ENCODE measurements around the gene GFRA3.

Gene GFRA3

DNA sequence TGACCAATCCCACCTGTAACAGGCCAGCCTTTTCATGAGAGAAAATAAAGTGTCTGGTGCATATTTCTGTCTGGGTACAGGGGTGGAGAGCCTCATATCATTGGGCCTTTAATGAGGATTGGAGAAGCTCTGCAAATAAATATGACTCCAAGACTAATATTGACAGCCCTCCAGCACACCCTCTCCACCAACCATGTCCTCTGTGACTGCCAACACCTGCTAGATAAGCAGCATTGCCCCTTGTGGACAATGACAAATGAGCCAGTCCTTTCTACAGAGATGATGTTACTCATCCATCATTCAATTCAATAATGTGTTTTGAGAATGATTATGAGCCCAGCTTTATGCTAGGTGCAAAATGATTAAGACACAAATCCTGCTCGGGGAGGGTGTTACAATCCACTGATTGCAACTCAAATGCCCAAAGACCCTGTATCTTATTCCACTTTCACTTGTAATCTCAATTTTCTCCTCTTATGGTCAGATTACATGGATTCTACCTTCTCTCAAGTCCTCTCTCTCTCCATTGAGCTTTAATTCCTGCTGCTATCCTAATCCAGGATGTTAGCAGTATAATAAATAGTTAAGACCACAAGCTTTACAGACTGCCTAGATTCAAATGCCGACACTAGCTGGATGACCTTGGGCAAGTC, 2.1 kb upstream of the GFRA3 start:
- WGBS (ENCODE audit: insufficient coverage, insufficient read length), result no CpG with 5 or more reads among the region's 2 CpGs
- Histone ChIP-seq H3K4me3 (ENCODE audit: low read length) (no peak overlapping the region), H3K4me1 (ENCODE audit: control insufficient read depth, insufficient read depth, low read length) (no peaks in the 10 kb centered on the region), H3K27ac (ENCODE audit: low read length) (no peak overlapping the region), H3K27me3 (ENCODE audit: control insufficient read depth, insufficient read depth, low read length) (peaks cover 12% of the 10 kb centered on the region), H3K9me3 (ENCODE audit: control insufficient read depth, insufficient read depth, low read length) (no peaks in the 10 kb centered on the region), H3K36me3 (ENCODE audit: control insufficient read depth, insufficient read depth, low read length) (no peaks in the 10 kb centered on the region)
- no peak for DNase-seq (ENCODE audit: low read depth, low spot score)

DNA sequence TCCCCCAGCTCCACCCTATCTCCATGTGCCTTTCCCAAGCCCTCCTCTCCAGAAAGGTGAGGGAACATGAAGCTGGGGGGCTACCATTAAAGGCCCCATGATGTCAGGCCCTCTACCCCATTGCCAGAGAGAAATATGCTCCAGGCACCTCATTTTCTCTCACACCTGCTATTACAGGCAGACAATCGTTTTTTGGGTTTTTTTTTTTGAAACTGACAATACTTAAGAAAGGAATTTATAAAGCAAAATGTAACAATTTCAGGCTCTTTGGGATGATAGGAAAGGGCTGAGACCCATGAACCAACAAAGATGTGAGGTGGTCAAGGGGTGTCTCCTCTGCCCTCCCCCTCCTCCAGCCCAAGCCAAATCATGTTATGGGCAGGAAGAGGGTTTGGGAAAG, 1.5 kb upstream of the GFRA3 start:
- H3K9me3 ChIP-seq (ENCODE audit: control insufficient read depth, insufficient read depth, low read length), result no peaks in the 10 kb centered on the region
- no peak overlapping the region for H3K4me3 ChIP-seq (ENCODE audit: low read length)
- peaks cover 12% of the 10 kb centered on the region for H3K27me3 ChIP-seq (ENCODE audit: control insufficient read depth, insufficient read depth, low read length)
- no peaks in the 10 kb centered on the region for H3K4me1 ChIP-seq (ENCODE audit: control insufficient read depth, insufficient read depth, low read length)
- DNase-seq (ENCODE audit: low read depth, low spot score), result no peak
- no peak overlapping the region for H3K27ac ChIP-seq (ENCODE audit: low read length)
- no peaks in the 10 kb centered on the region for H3K36me3 ChIP-seq (ENCODE audit: control insufficient read depth, insufficient read depth, low read length)
- no CpG with 5 or more reads among the region's 1 CpG for WGBS (ENCODE audit: insufficient coverage, insufficient read length)

DNA sequence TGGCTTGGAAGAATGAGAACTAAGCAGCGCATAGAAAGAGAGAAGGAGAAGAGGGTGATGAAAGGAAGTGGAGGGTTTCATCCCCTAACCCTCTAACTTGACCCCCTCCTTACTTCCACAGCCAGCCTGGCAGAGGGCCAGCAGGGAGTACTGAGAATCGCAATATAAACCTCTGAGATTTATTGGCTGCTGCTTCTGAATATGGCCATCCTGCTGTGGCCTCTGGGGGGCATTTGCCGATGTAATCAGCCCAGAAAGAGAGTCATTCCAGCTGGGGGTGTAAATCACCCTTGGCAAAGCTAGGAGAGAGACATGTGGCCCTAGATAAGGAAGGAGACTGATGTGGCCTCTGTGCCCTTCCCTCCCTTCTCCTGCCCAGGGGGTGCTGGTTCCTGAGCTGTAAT, 960 bp upstream of the GFRA3 start:
- peaks cover 12% of the 10 kb centered on the region for H3K27me3 ChIP-seq (ENCODE audit: control insufficient read depth, insufficient read depth, low read length)
- H3K9me3 ChIP-seq (ENCODE audit: control insufficient read depth, insufficient read depth, low read length), result no peaks in the 10 kb centered on the region
- H3K4me1 ChIP-seq (ENCODE audit: control insufficient read depth, insufficient read depth, low read length), result no peaks in the 10 kb centered on the region
- WGBS (ENCODE audit: insufficient coverage, insufficient read length), result no CpG with 5 or more reads among the region's 3 CpGs
- no peak overlapping the region for H3K27ac ChIP-seq (ENCODE audit: low read length)
- no peak for DNase-seq (ENCODE audit: low read depth, low spot score)
- H3K36me3 ChIP-seq (ENCODE audit: control insufficient read depth, insufficient read depth, low read length), result no peaks in the 10 kb centered on the region
- H3K4me3 ChIP-seq (ENCODE audit: low read length), result no peak overlapping the region

DNA sequence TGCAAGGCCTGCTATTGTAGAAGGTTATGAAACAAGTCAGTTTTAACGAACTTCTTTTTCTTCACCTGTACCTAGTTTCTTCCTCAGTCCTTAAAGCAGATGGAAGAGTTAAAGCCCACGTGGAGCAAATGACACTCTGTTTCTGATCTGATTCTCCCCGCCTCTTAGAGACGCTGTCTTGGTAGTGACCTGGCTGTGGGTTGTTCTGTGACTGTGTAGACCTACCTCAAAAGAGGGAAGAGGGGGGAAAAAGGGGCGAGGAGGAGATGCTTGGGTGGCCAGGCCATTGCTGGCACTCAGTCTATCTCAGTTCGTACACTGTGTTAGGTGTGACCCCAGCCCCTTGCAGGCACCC, 610 bp downstream of the GFRA3 start:
- DNase-seq (ENCODE audit: low read depth, low spot score), result no peak

DNA sequence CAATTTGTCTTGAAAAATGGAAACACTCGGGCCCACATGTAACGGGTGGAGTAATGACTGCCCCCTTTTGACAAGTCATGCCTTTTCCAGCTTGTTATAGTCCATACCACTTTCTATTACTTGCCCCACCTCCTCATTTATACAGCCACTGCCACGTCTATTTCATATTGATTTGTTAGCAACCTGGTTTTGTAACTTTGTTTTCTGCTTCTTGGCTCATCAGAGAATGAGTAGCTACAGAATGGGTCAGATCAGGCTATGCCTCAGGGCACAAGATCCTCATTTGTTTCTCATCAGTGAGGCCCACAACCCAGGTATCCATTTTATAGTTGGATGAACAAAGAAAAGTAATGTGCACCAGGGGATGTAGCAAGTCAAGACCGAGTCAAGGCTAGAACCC, 1.7 kb downstream of the GFRA3 start:
- no CpG with 5 or more reads among the region's 4 CpGs for WGBS (ENCODE audit: insufficient coverage, insufficient read length)

More for the DNA sequence above, 610 bp downstream of the GFRA3 start:
- Histone ChIP-seq H3K36me3 (ENCODE audit: control insufficient read depth, insufficient read depth, low read length) (no peaks in the 10 kb centered on the region), H3K27me3 (ENCODE audit: control insufficient read depth, insufficient read depth, low read length) (peaks cover 12% of the 10 kb centered on the region), H3K4me1 (ENCODE audit: control insufficient read depth, insufficient read depth, low read length) (no peaks in the 10 kb centered on the region), H3K4me3 (ENCODE audit: low read length) (peak overlapping the region; percentile 14; the same call in 1 of the 2 replicates), H3K9me3 (ENCODE audit: control insufficient read depth, insufficient read depth, low read length) (no peaks in the 10 kb centered on the region), H3K27ac (ENCODE audit: low read length) (no peak overlapping the region)
- WGBS (ENCODE audit: insufficient coverage, insufficient read length), result no CpG with 5 or more reads among the region's 6 CpGs

DNA sequence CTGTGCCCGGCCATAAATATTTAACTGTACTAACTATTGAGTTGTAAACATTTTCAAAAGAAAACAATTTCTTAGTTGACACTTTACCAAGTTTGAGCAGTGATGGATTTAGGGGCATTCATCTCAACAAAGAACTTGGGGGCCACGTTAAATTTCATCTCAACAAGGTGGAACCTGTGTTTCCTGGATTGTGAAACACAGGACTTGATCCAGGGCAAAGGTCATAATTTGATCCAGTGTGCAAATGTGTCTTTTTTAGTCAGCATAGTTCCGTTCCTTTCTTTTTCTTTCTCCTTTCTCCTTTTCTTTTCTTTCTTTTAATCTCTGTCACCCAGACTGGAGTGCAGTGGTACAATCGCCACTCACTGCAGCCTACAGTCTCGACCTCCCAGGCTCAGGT, 3.1 kb downstream of the GFRA3 start:
- H3K27me3 ChIP-seq (ENCODE audit: control insufficient read depth, insufficient read depth, low read length), result peaks cover 12% of the 10 kb centered on the region
- no peaks in the 10 kb centered on the region for H3K36me3 ChIP-seq (ENCODE audit: control insufficient read depth, insufficient read depth, low read length)
- H3K9me3 ChIP-seq (ENCODE audit: control insufficient read depth, insufficient read depth, low read length), result no peaks in the 10 kb centered on the region
- H3K27ac ChIP-seq (ENCODE audit: low read length), result no peak overlapping the region
- DNase-seq (ENCODE audit: low read depth, low spot score), result no peak
- no peak overlapping the region for H3K4me3 ChIP-seq (ENCODE audit: low read length)
- WGBS (ENCODE audit: insufficient coverage, insufficient read length), result no CpG with 5 or more reads among the region's 5 CpGs
- H3K4me1 ChIP-seq (ENCODE audit: control insufficient read depth, insufficient read depth, low read length), result no peaks in the 10 kb centered on the region

More for the DNA sequence above, 1.7 kb downstream of the GFRA3 start:
- DNase-seq (ENCODE audit: low read depth, low spot score), result no peak
- H3K9me3 ChIP-seq (ENCODE audit: control insufficient read depth, insufficient read depth, low read length), result no peaks in the 10 kb centered on the region
- no peaks in the 10 kb centered on the region for H3K4me1 ChIP-seq (ENCODE audit: control insufficient read depth, insufficient read depth, low read length)
- H3K27ac ChIP-seq (ENCODE audit: low read length), result no peak overlapping the region
- peaks cover 12% of the 10 kb centered on the region for H3K27me3 ChIP-seq (ENCODE audit: control insufficient read depth, insufficient read depth, low read length)
- H3K36me3 ChIP-seq (ENCODE audit: control insufficient read depth, insufficient read depth, low read length), result no peaks in the 10 kb centered on the region
- no peak overlapping the region for H3K4me3 ChIP-seq (ENCODE audit: low read length)

DNA sequence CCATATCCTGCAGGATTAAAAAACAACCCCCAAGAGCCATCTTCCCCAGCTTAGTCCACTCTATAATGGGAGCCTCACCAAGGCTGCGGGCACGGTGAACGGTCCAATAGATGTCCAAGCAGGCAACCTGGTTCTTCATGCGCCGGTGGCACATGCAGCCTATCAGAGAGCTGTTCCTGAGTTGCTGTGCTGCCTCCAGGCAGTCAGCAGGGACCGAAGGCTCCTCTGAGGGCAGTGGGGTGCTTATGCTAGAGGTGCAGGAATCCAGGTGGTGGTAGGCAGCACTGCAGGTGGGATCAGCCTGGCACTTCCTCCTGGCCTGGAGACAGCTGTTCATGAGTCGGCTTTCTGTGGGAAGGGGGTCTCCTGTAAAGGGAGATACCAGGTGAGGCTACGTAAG, 10.2 kb downstream of the GFRA3 start:
- no peak for DNase-seq (ENCODE audit: low read depth, low spot score)
- WGBS (ENCODE audit: insufficient coverage, insufficient read length), result no CpG with 5 or more reads among the region's 8 CpGs

DNA sequence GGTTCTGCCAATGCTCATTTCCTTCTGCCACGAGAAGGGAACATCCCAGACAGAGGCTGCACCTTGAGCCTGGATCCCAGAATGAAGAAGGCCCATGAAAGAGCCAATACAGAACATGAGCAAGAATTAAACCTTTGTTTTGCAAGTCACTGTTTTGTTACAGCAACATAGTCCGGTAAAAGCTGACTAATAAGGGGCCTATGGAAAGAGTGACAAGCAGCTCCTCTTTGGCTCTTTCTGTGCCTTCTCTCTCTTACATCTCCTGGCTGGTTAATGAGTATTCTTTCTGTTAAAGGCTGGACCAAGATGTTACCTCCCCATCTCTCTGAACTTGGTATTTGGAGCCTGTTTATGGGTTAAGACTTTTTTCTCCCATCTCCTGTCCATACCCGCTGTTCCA, 10.8 kb downstream of the GFRA3 start:
- Histone ChIP-seq H3K27ac (ENCODE audit: low read length) (no peak overlapping the region), H3K4me3 (ENCODE audit: low read length) (no peak overlapping the region), H3K36me3 (ENCODE audit: control insufficient read depth, insufficient read depth, low read length) (no peaks in the 10 kb centered on the region), H3K27me3 (ENCODE audit: control insufficient read depth, insufficient read depth, low read length) (no peaks in the 10 kb centered on the region), H3K9me3 (ENCODE audit: control insufficient read depth, insufficient read depth, low read length) (no peaks in the 10 kb centered on the region), H3K4me1 (ENCODE audit: control insufficient read depth, insufficient read depth, low read length) (no peaks in the 10 kb centered on the region)
- WGBS (ENCODE audit: insufficient coverage, insufficient read length), result no CpG with 5 or more reads among the region's 3 CpGs
- no peak for DNase-seq (ENCODE audit: low read depth, low spot score)

More for the DNA sequence above, 10.2 kb downstream of the GFRA3 start:
- H3K36me3 ChIP-seq (ENCODE audit: control insufficient read depth, insufficient read depth, low read length), result no peaks in the 10 kb centered on the region
- no peaks in the 10 kb centered on the region for H3K4me1 ChIP-seq (ENCODE audit: control insufficient read depth, insufficient read depth, low read length)
- H3K27me3 ChIP-seq (ENCODE audit: control insufficient read depth, insufficient read depth, low read length), result no peaks in the 10 kb centered on the region
- H3K4me3 ChIP-seq (ENCODE audit: low read length), result no peak overlapping the region
- no peak overlapping the region for H3K27ac ChIP-seq (ENCODE audit: low read length)
- no peaks in the 10 kb centered on the region for H3K9me3 ChIP-seq (ENCODE audit: control insufficient read depth, insufficient read depth, low read length)

DNA sequence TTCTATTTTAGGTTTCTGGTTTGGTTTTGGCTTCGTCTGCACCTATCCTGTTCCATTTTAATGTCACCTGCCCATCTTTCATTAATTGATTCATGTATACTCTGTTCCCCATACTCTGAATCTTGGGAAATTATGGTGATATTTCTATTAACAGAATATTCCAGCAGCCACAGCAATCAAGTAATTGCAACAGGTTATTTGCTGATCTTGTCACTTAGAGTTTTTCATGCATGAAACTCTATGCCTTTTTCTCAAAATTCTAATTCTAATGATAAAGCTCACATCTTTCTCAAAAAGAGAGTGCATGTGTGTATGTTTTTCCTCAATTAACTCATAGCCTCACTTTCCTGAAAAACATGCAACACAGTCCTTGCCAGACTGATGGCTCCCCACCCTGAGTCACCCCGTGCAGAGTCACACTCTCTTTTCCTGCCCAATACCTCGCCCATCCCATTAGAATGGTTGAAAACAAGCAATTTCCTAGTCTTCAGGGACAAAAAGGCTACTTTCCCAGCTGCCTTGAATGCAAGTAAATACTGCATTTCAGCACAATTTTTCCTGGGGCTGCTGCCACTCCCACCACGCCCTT, 15.6 kb downstream of the GFRA3 start:
- Histone ChIP-seq H3K27ac (ENCODE audit: low read length) (no peak overlapping the region), H3K27me3 (ENCODE audit: control insufficient read depth, insufficient read depth, low read length) (no peaks in the 10 kb centered on the region; the same call in 1 of the 2 replicates), H3K9me3 (ENCODE audit: control insufficient read depth, insufficient read depth, low read length) (no peaks in the 10 kb centered on the region), H3K4me1 (ENCODE audit: control insufficient read depth, insufficient read depth, low read length) (no peaks in the 10 kb centered on the region), H3K36me3 (ENCODE audit: control insufficient read depth, insufficient read depth, low read length) (no peaks in the 10 kb centered on the region), H3K4me3 (ENCODE audit: low read length) (no peak overlapping the region)
- no peak for DNase-seq (ENCODE audit: low read depth, low spot score)
- no CpG with 5 or more reads among the region's 4 CpGs for WGBS (ENCODE audit: insufficient coverage, insufficient read length)

DNA sequence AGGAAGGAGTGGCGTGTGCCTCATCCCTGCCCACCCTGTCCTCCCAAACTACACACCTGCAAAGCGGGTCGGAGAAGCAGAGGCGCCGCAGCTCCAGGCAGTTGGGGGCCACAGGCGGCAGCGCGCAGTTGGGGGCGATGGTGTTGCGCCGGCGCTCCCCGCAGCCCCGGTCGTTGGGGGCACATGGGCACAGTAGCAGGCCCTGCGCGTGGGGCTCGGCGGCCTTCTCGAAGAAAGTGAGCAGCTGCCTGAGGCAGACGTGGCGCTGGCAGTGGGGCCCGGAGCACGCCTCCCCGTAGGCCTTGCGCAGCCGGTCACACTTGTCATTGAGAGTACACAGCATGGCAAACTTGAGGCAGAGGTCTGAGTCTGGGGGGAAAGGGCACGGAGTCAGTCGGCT, 16.8 kb downstream of the GFRA3 start:
- Histone ChIP-seq H3K4me1 (ENCODE audit: control insufficient read depth, insufficient read depth, low read length) (no peaks in the 10 kb centered on the region), H3K36me3 (ENCODE audit: control insufficient read depth, insufficient read depth, low read length) (no peaks in the 10 kb centered on the region), H3K9me3 (ENCODE audit: control insufficient read depth, insufficient read depth, low read length) (no peaks in the 10 kb centered on the region), H3K27ac (ENCODE audit: low read length) (no peak overlapping the region), H3K4me3 (ENCODE audit: low read length) (no peak overlapping the region), H3K27me3 (ENCODE audit: control insufficient read depth, insufficient read depth, low read length) (no peaks in the 10 kb centered on the region; the same call in 1 of the 2 replicates)
- no CpG with 5 or more reads among the region's 29 CpGs for WGBS (ENCODE audit: insufficient coverage, insufficient read length)
- DNase-seq (ENCODE audit: low read depth, low spot score), result no peak

DNA sequence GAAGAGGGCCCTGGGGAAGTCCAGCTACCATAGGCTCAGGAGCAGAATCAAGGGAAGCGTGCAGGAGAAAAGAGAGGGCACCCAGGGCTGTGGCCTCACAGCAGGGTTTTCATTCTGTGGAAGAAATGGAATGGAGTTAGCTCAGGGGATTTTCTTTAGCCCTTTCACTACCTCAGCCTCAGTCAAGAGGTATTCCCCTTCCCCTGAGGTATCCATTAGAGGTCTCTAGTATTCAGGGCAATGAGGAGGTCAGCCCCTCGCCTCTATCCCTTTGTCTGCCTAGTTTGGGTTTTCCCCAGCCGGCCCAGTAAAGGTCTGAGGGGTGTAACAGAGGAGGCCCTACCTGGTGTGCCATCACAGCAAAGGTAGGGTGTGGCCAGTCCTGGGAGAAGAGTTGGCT, 21.5 kb downstream of the GFRA3 start:
- H3K4me3 ChIP-seq (ENCODE audit: low read length), result no peak overlapping the region
- WGBS (ENCODE audit: insufficient coverage, insufficient read length), result no CpG with 5 or more reads among the region's 3 CpGs
- no peaks in the 10 kb centered on the region for H3K36me3 ChIP-seq (ENCODE audit: control insufficient read depth, insufficient read depth, low read length)
- H3K27ac ChIP-seq (ENCODE audit: low read length), result no peak overlapping the region
- H3K9me3 ChIP-seq (ENCODE audit: control insufficient read depth, insufficient read depth, low read length), result no peaks in the 10 kb centered on the region
- no peak for DNase-seq (ENCODE audit: low read depth, low spot score)
- H3K4me1 ChIP-seq (ENCODE audit: control insufficient read depth, insufficient read depth, low read length), result no peaks in the 10 kb centered on the region
- no peaks in the 10 kb centered on the region; the same call in 1 of the 2 replicates for H3K27me3 ChIP-seq (ENCODE audit: control insufficient read depth, insufficient read depth, low read length)

Measured in iPS DF 6.9 (cell line).